Spleen (tissue), 7 donors: ENCODE data around the gene AADAC.

Experiments used
- CTCF ChIP-seq, 11 experiments: fragments of 200-600 bp in 7 of 11; fragments of 450-650 bp in 4 of 11; sonication (generic) in 4 of 11; IDR thresholded peaks in 8 of 11; conservative IDR thresholded peaks in 3 of 11; 1 replicate in 7 of 11; 2 replicates in 4 of 11; pipeline versions ENCODE4 v1.4.0 to v1.8.0; 2016 to 2021; ENCODE audit warnings: antibody characterized with exemption in 11 of 11, inconsistent platforms in 4 of 11, mild to moderate bottlenecking in 1 of 11
- POLR2A ChIP-seq, 3 donors: fragments of 450-650 bp; IDR thresholded peaks; one replicate each; pipeline ENCODE4 v1.5.1; 2017; ENCODE audit warnings: antibody characterized with exemption in 3 of 3, mild to moderate bottlenecking in 1 of 3
- donor health status: DM: no; HTN: no; CAD: no; lungs with moderate emphysema.
- donor health status: DM: no; HTN: no; CAD: no.
- donor health status: DM: no; HTN: no; CAD: no.

DNA sequence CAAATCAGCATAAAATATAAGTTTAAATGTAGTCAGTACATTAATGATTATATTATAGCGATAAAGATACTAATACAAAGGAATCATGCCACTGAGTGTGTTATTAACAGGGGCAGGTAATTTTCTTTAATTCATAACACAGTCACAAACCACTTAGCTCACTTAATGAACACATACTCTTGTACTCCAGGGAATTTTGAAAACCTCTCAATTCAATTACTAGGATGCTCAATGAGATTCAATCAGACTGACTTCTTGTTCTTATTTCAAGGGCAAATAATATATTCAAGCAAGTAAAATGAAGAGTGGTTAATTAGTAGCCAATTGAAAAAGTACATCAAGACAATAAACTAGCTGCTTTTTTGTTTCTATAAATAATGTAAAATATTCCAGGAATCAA is 53.8 kb downstream of the AADAC start:
- TF ChIP-seq CTCF (IDR thresholded peaks at IDR 0.05 in 8 of 11, conservative IDR thresholded peaks at IDR 0.05 in 3 of 11), result no peak
- TF ChIP-seq POLR2A (IDR thresholded peaks at IDR 0.05), result no peak
